ENCODE measurements around the gene CLSTN3.

Gene CLSTN3

GRCh38 chr12:7121324-7121723, 8.8 kb upstream of the CLSTN3 start:
- no peaks in the 10 kb centered on the region for H3K4me1 ChIP-seq (ENCODE audit: control insufficient read depth, low read length)
- no peaks in the 10 kb centered on the region for H3K9me3 ChIP-seq (ENCODE audit: control insufficient read depth, insufficient read depth, low read length)
- no peaks in the 10 kb centered on the region for H4K20me1 ChIP-seq (ENCODE audit: control insufficient read depth, insufficient read depth, low read depth, low read length)
- no peak overlapping the region for H3K27ac ChIP-seq (ENCODE audit: low read depth, low read length)
- H3K36me3 ChIP-seq (ENCODE audit: control insufficient read depth, low read length), result no peaks in the 10 kb centered on the region
- TF ChIP-seq, protein P1, sequence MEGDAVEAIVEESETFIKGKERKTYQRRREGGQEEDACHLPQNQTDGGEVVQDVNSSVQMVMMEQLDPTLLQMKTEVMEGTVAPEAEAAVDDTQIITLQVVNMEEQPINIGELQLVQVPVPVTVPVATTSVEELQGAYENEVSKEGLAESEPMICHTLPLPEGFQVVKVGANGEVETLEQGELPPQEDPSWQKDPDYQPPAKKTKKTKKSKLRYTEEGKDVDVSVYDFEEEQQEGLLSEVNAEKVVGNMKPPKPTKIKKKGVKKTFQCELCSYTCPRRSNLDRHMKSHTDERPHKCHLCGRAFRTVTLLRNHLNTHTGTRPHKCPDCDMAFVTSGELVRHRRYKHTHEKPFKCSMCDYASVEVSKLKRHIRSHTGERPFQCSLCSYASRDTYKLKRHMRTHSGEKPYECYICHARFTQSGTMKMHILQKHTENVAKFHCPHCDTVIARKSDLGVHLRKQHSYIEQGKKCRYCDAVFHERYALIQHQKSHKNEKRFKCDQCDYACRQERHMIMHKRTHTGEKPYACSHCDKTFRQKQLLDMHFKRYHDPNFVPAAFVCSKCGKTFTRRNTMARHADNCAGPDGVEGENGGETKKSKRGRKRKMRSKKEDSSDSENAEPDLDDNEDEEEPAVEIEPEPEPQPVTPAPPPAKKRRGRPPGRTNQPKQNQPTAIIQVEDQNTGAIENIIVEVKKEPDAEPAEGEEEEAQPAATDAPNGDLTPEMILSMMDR (IDR thresholded peaks at IDR 0.05; ENCODE audit: low read depth, low read length, poor library complexity, severe bottlenecking), result no peak
- no peak for TF ChIP-seq EZH2phosphoT487 (IDR thresholded peaks at IDR 0.05; ENCODE audit: borderline replicate concordance, low read length)
- no peaks in the 10 kb centered on the region for H3K9me2 ChIP-seq (replicated peaks; ENCODE audit: control insufficient read depth, low read length)
- H3K4me3 ChIP-seq (ENCODE audit: low read length), result no peak overlapping the region
- no peak overlapping the region for H3K4me2 ChIP-seq (ENCODE audit: low read length)
- 0 out of 2 replicates have a peak, but pooled peaks cover 3% of the 10 kb centered on the region for H3K27me3 ChIP-seq (ENCODE audit: control insufficient read depth, low read length)
- no peaks in the 10 kb centered on the region for H3K79me2 ChIP-seq (ENCODE audit: control insufficient read depth, low read length)
- H3F3A ChIP-seq (ENCODE audit: control insufficient read depth, insufficient read depth), result no peaks in the 10 kb centered on the region

GRCh38 chr12:7122811-7123769, 7.1 kb upstream of the CLSTN3 start:
- H3F3A ChIP-seq (ENCODE audit: control insufficient read depth, insufficient read depth), result no peaks in the 10 kb centered on the region
- H3K4me3 ChIP-seq (ENCODE audit: low read length), result no peak overlapping the region
- no peaks in the 10 kb centered on the region for H4K20me1 ChIP-seq (ENCODE audit: control insufficient read depth, insufficient read depth, low read depth, low read length)
- no peak overlapping the region for H3K27ac ChIP-seq (ENCODE audit: low read depth, low read length)
- H3K79me2 ChIP-seq (ENCODE audit: control insufficient read depth, low read length), result no peaks in the 10 kb centered on the region
- no peak overlapping the region for H3K4me2 ChIP-seq (ENCODE audit: low read length)
- 0 out of 2 replicates have a peak, but pooled peaks cover 3% of the 10 kb centered on the region for H3K27me3 ChIP-seq (ENCODE audit: control insufficient read depth, low read length)
- no peaks in the 10 kb centered on the region for H3K4me1 ChIP-seq (ENCODE audit: control insufficient read depth, low read length)
- H3K36me3 ChIP-seq (ENCODE audit: control insufficient read depth, low read length), result no peaks in the 10 kb centered on the region
- TF ChIP-seq, protein P1 (IDR thresholded peaks at IDR 0.05; ENCODE audit: low read depth, low read length, poor library complexity, severe bottlenecking), result no peak
- TF ChIP-seq EZH2phosphoT487 (IDR thresholded peaks at IDR 0.05; ENCODE audit: borderline replicate concordance, low read length), result no peak
- H3K9me3 ChIP-seq (ENCODE audit: control insufficient read depth, insufficient read depth, low read length), result no peaks in the 10 kb centered on the region
- H3K9me2 ChIP-seq (replicated peaks; ENCODE audit: control insufficient read depth, low read length), result no peaks in the 10 kb centered on the region

- Histone ChIP-seq H3K9me2 (replicated peaks; ENCODE audit: control insufficient read depth, low read length) (no peaks in the 10 kb centered on the region), H3K4me1 (ENCODE audit: control insufficient read depth, low read length) (no peaks in the 10 kb centered on the region), H3K4me2 (ENCODE audit: low read length) (no peak overlapping the region), H3K4me3 (ENCODE audit: low read length) (no peak overlapping the region), H3K79me2 (ENCODE audit: control insufficient read depth, low read length) (no peaks in the 10 kb centered on the region), H3K27me3 (ENCODE audit: control insufficient read depth, low read length) (peaks cover 11% of the 10 kb centered on the region), H4K20me1 (ENCODE audit: control insufficient read depth, insufficient read depth, low read depth, low read length) (no peaks in the 10 kb centered on the region), H3F3A (ENCODE audit: control insufficient read depth, insufficient read depth) (no peaks in the 10 kb centered on the region), H3K36me3 (ENCODE audit: control insufficient read depth, low read length) (no peaks in the 10 kb centered on the region), H3K9me3 (ENCODE audit: control insufficient read depth, insufficient read depth, low read length) (no peaks in the 10 kb centered on the region), H3K27ac (ENCODE audit: low read depth, low read length) (no peak overlapping the region)
- TF ChIP-seq, protein P1 (IDR thresholded peaks at IDR 0.05; ENCODE audit: low read depth, low read length, poor library complexity, severe bottlenecking), result no peak
- no peak for TF ChIP-seq EZH2phosphoT487 (IDR thresholded peaks at IDR 0.05; ENCODE audit: borderline replicate concordance, low read length)
Observed at GRCh38 chr12:7123806-7124522, 6.2 kb upstream of the CLSTN3 start.
